MM.1S (cell line): ENCODE data around the gene SGPL1.

Experiments
- DNase-seq: peaks from one replicate; pipeline ENCODE4 v3.0.0-alpha.2; 2015
- H2AFZ ChIP-seq: fragments of 300-600 bp; sonication (generic); 2 replicates; pipeline ENCODE4 v1.6.0; 2016; ENCODE audit warnings: antibody characterized with exemption, low read length
- H3F3A ChIP-seq: fragments of 300-600 bp; sonication (generic); 2 replicates; pipeline ENCODE4 v1.6.1; 2016; ENCODE audit warnings: mild to moderate bottlenecking, antibody characterized with exemption, low read length, moderate library complexity, mixed read lengths; ENCODE audit not compliant: insufficient read depth
- H3K27ac ChIP-seq: fragments of 300-600 bp; sonication (generic); 2 replicates; pipeline ENCODE4 v1.5.1; 2016; ENCODE audit warnings: mild to moderate bottlenecking, low read length
- H3K27me3 ChIP-seq: fragments of 300-600 bp; sonication (generic); replicated peaks from 2 replicates; pipeline ENCODE4 v1.6.0; 2016; ENCODE audit warnings: low read length; ENCODE audit not compliant: insufficient read depth
- H3K36me3 ChIP-seq: fragments of 300-600 bp; sonication (generic); replicated peaks from 2 replicates; pipeline ENCODE4 v1.6.1; 2016; ENCODE audit warnings: mild to moderate bottlenecking, low read length, mixed read lengths; ENCODE audit not compliant: insufficient read depth
- H3K4me1 ChIP-seq: fragments of 300-600 bp; sonication (generic); 2 replicates; pipeline ENCODE4 v1.6.1; 2016; ENCODE audit warnings: low read length, mixed read lengths
- H3K4me2 ChIP-seq: fragments of 300-600 bp; sonication (generic); 2 replicates; pipeline ENCODE4 v1.6.0; 2016; ENCODE audit warnings: low read depth, low read length
- H3K4me3 ChIP-seq: fragments of 300-600 bp; sonication (generic); 2 replicates; pipeline ENCODE4 v1.5.1; 2016; ENCODE audit warnings: low read length, mixed read lengths
- H3K79me2 ChIP-seq: fragments of 300-600 bp; sonication (generic); 2 replicates; pipeline ENCODE4 v1.6.1; 2016; ENCODE audit warnings: mixed run types, low read length, mixed read lengths
- H3K9ac ChIP-seq: fragments of 300-600 bp; sonication (generic); 2 replicates; pipeline ENCODE4 v1.6.1; 2016; ENCODE audit warnings: low read length, mixed read lengths
- H3K9me2 ChIP-seq: fragments of 300-600 bp; sonication (generic); replicated peaks from 2 replicates; pipeline ENCODE4 v1.6.1; 2016; ENCODE audit warnings: mild to moderate bottlenecking, low read length, mixed read lengths; ENCODE audit not compliant: insufficient read depth
- H3K9me3 ChIP-seq: fragments of 300-600 bp; sonication (generic); replicated peaks from 2 replicates; pipeline ENCODE4 v1.6.1; 2016; ENCODE audit warnings: mild to moderate bottlenecking, low read length, mixed read lengths; ENCODE audit not compliant: insufficient read depth
- H4K20me1 ChIP-seq: fragments of 300-600 bp; sonication (generic); 2 replicates; pipeline ENCODE4 v1.6.1; 2016; ENCODE audit warnings: mild to moderate bottlenecking, low read length, moderate library complexity, mixed read lengths; ENCODE audit not compliant: insufficient read depth
- CTCF ChIP-seq: fragments of 300-600 bp; sonication (generic); IDR thresholded peaks from 2 replicates; pipeline ENCODE4 v1.5.1; 2016; ENCODE audit warnings: antibody characterized with exemption, low read length, mixed read lengths
- EZH2 ChIP-seq: fragments of 300-600 bp; sonication (generic); optimal IDR thresholded peaks from 2 replicates; pipeline ENCODE3; 2017; ENCODE audit warnings: low read depth, mild to moderate bottlenecking, antibody characterized with exemption, low read length, mixed read lengths
- EZH2phosphoT487 ChIP-seq: fragments of 300-600 bp; sonication (generic); IDR thresholded peaks from 2 replicates; pipeline ENCODE4 v1.6.1; 2018; ENCODE audit warnings: antibody characterized with exemption, low read length

Gene SGPL1

DNA sequence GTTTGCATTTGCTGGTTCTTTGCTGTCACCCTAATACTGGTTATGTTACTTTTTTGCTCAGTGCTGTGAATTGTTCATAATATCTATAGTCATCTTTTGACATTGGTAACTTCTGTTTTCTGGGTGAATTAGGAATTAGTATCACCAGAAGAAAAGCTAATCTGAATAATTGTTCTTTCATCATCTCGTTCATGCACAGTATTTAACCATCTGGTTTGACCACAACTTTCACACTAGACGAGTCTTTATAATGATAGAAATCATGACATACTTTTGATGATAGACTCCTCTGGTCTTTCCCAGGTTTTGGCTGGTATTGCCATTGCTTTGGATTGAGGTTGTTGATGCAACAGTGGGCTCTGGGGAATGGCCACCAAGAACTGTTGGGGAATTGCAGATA, 25.1 kb downstream of the SGPL1 start:
- H3F3A ChIP-seq = no peaks in the 10 kb centered on the region
- H3K4me3 ChIP-seq = no peak overlapping the region
- TF ChIP-seq EZH2phosphoT487 (no peak), CTCF (no peak), EZH2 (no peak)
- no peaks in the 10 kb centered on the region for H3K9me3 ChIP-seq
- no peak overlapping the region for H2AFZ ChIP-seq
- H3K9me2 ChIP-seq = no peaks in the 10 kb centered on the region
- no peaks in the 10 kb centered on the region for H3K36me3 ChIP-seq
- no peaks in the 10 kb centered on the region for H3K4me1 ChIP-seq
- H3K9ac ChIP-seq = no peak overlapping the region
- H3K79me2 ChIP-seq = no peaks in the 10 kb centered on the region
- no peaks in the 10 kb centered on the region for H4K20me1 ChIP-seq
- H3K4me2 ChIP-seq = no peak overlapping the region
- no peaks in the 10 kb centered on the region for H3K27me3 ChIP-seq
- no peak overlapping the region for H3K27ac ChIP-seq
- no peak for DNase-seq

- Histone ChIP-seq H2AFZ (no peak overlapping the region), H3K9me2 (no peaks in the 10 kb centered on the region), H3K27me3 (no peaks in the 10 kb centered on the region), H3K79me2 (no peaks in the 10 kb centered on the region), H3K9me3 (no peaks in the 10 kb centered on the region), H3K4me2 (no peak overlapping the region), H3K9ac (no peak overlapping the region), H3K36me3 (no peaks in the 10 kb centered on the region), H4K20me1 (no peaks in the 10 kb centered on the region), H3F3A (no peaks in the 10 kb centered on the region), H3K4me1 (0 out of 2 replicates have a peak, but pooled peaks cover 3% of the 10 kb centered on the region), H3K27ac (no peak overlapping the region), H3K4me3 (no peak overlapping the region)
- DNase-seq = no peak
- no peak for TF ChIP-seq EZH2phosphoT487
- no peak for TF ChIP-seq EZH2
- TF ChIP-seq CTCF = no peak
Observed at GRCh38 chr10:70843333-70843732, 27.6 kb downstream of the SGPL1 start.

- Histone ChIP-seq H3K4me2 (no peak overlapping the region), H3K27ac (no peak overlapping the region), H3K36me3 (no peaks in the 10 kb centered on the region), H3F3A (no peaks in the 10 kb centered on the region), H3K9me2 (no peaks in the 10 kb centered on the region), H4K20me1 (no peaks in the 10 kb centered on the region), H3K4me1 (0 out of 2 replicates have a peak, but pooled peaks cover 3% of the 10 kb centered on the region), H3K9ac (no peak overlapping the region), H2AFZ (no peak overlapping the region), H3K27me3 (no peaks in the 10 kb centered on the region), H3K9me3 (no peaks in the 10 kb centered on the region), H3K4me3 (no peak overlapping the region), H3K79me2 (no peaks in the 10 kb centered on the region)
- TF ChIP-seq EZH2 = no peak
- no peak for TF ChIP-seq EZH2phosphoT487
- no peak for TF ChIP-seq CTCF
- DNase-seq = no peak
Observed at GRCh38 chr10:70843776-70844489, 28.2 kb downstream of the SGPL1 start.
